ENCODE results near the gene NPLOC4. TPM values are rescaled to one million over a fixed set of nuclear protein-coding genes. Genes with fewer than 3 reads are reported as not detected.
"Not testable (repeated sequence)": the region's sequence is repeated elsewhere in the genome, so short reads cannot be mapped to it uniquely, and the experiment has no call there.

Gene NPLOC4
- total RNA-seq, 1 donor from 2014 or later, result 137 TPM

DNA sequence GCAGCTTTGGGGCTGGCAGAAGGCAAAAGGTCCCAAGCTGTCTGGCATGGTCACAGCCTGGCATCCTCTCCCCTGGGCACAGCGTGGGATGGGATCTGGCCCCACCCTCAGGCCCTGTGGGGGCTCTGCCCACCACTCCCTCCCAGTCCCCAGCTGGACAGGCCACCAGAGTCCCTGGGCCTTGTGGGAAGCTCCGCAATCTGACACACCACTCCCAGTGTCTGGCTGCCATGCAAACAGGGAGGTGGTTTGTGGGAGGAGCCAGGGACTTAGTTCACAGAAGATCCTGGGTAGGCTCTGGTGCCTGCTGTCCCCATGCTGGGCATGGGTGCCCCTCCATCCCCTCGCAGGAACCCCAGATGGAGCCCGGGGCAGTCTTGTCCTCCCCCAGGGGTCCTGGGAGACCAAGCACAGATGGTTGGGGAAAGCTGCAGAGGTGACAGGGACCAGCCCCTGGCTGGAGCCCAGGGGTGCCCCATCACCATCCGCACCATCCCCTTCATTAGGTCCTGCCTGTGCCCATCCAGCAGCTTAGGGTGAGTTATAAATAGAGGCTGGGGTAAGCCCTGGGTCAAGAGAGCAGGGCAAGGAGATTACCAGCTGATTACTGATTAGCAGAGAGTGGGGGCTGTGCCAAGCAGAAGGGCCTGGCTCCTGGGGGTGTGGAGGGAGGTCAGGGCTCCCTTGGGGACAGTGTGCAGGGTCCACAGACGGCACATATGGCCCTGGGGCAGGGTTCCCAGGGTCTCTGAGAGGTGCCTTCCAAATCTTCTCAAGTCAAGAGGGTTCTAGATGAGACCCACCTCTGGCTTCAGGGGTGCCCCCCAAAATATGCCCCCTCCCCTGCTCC lies 102.5 kb downstream of the NPLOC4 start:
- Mint-ChIP-seq H3K36me3 (ENCODE audit: unreplicated experiment) (no peaks in the 10 kb centered on the region), H3K27me3 (ENCODE audit: unreplicated experiment) (peaks cover 7% of the 10 kb centered on the region), H3K4me1 (ENCODE audit: low read depth, unreplicated experiment) (peaks cover 5% of the 10 kb centered on the region), H3K9me3 (ENCODE audit: unreplicated experiment) (peaks cover 8% of the 10 kb centered on the region), H3K27ac (ENCODE audit: unreplicated experiment) (no peak overlapping the region), H3K4me3 (ENCODE audit: unreplicated experiment) (no peak overlapping the region)
- TF ChIP-seq, protein P1, sequence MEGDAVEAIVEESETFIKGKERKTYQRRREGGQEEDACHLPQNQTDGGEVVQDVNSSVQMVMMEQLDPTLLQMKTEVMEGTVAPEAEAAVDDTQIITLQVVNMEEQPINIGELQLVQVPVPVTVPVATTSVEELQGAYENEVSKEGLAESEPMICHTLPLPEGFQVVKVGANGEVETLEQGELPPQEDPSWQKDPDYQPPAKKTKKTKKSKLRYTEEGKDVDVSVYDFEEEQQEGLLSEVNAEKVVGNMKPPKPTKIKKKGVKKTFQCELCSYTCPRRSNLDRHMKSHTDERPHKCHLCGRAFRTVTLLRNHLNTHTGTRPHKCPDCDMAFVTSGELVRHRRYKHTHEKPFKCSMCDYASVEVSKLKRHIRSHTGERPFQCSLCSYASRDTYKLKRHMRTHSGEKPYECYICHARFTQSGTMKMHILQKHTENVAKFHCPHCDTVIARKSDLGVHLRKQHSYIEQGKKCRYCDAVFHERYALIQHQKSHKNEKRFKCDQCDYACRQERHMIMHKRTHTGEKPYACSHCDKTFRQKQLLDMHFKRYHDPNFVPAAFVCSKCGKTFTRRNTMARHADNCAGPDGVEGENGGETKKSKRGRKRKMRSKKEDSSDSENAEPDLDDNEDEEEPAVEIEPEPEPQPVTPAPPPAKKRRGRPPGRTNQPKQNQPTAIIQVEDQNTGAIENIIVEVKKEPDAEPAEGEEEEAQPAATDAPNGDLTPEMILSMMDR (IDR thresholded peaks at IDR 0.05; ENCODE audit: partially characterized antibody, unreplicated experiment), result no peak
- DNase-seq, result no peak

GRCh38 chr17:81533339-81534141 lies 103.4 kb downstream of the NPLOC4 start:
- no peak overlapping the region for H3K4me3 Mint-ChIP-seq (ENCODE audit: unreplicated experiment)
- TF ChIP-seq, protein P1 (IDR thresholded peaks at IDR 0.05; ENCODE audit: partially characterized antibody, unreplicated experiment), result no peak
- H3K27me3 Mint-ChIP-seq (ENCODE audit: unreplicated experiment), result peaks cover 7% of the 10 kb centered on the region
- peaks cover 8% of the 10 kb centered on the region for H3K9me3 Mint-ChIP-seq (ENCODE audit: unreplicated experiment)
- no peaks in the 10 kb centered on the region for H3K36me3 Mint-ChIP-seq (ENCODE audit: unreplicated experiment)
- no peak overlapping the region for H3K27ac Mint-ChIP-seq (ENCODE audit: unreplicated experiment)
- H3K4me1 Mint-ChIP-seq (ENCODE audit: low read depth, unreplicated experiment), result peaks cover 4% of the 10 kb centered on the region
- DNase-seq, result no peak

- Mint-ChIP-seq H3K4me1 (ENCODE audit: low read depth, unreplicated experiment) (no peaks in the 10 kb centered on the region), H3K9me3 (ENCODE audit: unreplicated experiment) (peaks cover 3% of the 10 kb centered on the region), H3K4me3 (ENCODE audit: unreplicated experiment) (no peak overlapping the region), H3K36me3 (ENCODE audit: unreplicated experiment) (no peaks in the 10 kb centered on the region), H3K27ac (ENCODE audit: unreplicated experiment) (no peak overlapping the region), H3K27me3 (ENCODE audit: unreplicated experiment) (peaks cover 2% of the 10 kb centered on the region)
- no peak for DNase-seq
- TF ChIP-seq, protein P1 (IDR thresholded peaks at IDR 0.05; ENCODE audit: partially characterized antibody, unreplicated experiment), result no peak
Measured at GRCh38 chr17:81532490-81533287, 104.2 kb downstream of the NPLOC4 start.

- H3K9me3 Mint-ChIP-seq (ENCODE audit: unreplicated experiment); H3K4me3 Mint-ChIP-seq (ENCODE audit: unreplicated experiment); H3K27ac Mint-ChIP-seq (ENCODE audit: unreplicated experiment); H3K36me3 Mint-ChIP-seq (ENCODE audit: unreplicated experiment); H3K27me3 Mint-ChIP-seq (ENCODE audit: unreplicated experiment); H3K4me1 Mint-ChIP-seq (ENCODE audit: low read depth, unreplicated experiment); DNase-seq: not testable (repeated sequence)
Measured at GRCh38 chr17:81531998-81532404, 104.9 kb downstream of the NPLOC4 start.

- H3K9me3 Mint-ChIP-seq (ENCODE audit: unreplicated experiment); H3K27me3 Mint-ChIP-seq (ENCODE audit: unreplicated experiment); H3K36me3 Mint-ChIP-seq (ENCODE audit: unreplicated experiment); H3K4me1 Mint-ChIP-seq (ENCODE audit: low read depth, unreplicated experiment); H3K27ac Mint-ChIP-seq (ENCODE audit: unreplicated experiment); H3K4me3 Mint-ChIP-seq (ENCODE audit: unreplicated experiment); DNase-seq: not testable (repeated sequence)
Measured at GRCh38 chr17:81531013-81531412, 105.9 kb downstream of the NPLOC4 start.
